ENCODE results near the gene CDR2.

- no peak for TF ChIP-seq CTCF (IDR thresholded peaks at IDR 0.05)
- no peak for TF ChIP-seq POLR2AphosphoS5 (IDR thresholded peaks at IDR 0.05; ENCODE audit: low read depth, low read length)
- TF ChIP-seq SIN3A (IDR thresholded peaks at IDR 0.05; ENCODE audit: borderline replicate concordance, insufficient read depth, low read depth, low read length): no peak
- TF ChIP-seq TCF7L2 (IDR thresholded peaks at IDR 0.05; ENCODE audit: low read depth, low read length): no peak
These were observed 33.5 kb downstream of the CDR2 start for GRCh38 chr16:22340945-22341344.

All from Panc1 (cell line).